ENCODE measurements around the gene CTU2. TPM values are rescaled to one million over a fixed set of nuclear protein-coding genes. Genes with fewer than 3 reads are reported as not detected.

The CTU2 gene
- polyA plus RNA-seq, 1 experiment = 6.5 TPM

GRCh38 chr16:88748364-88748763 lies 42.1 kb downstream of the CTU2 start:
- Histone ChIP-seq H3K9me3 (ENCODE audit: control insufficient read depth, insufficient read depth, low read length) (no peaks in the 10 kb centered on the region; the same call in 1 of the 2 replicates), H3K27me3 (ENCODE audit: control insufficient read depth, insufficient read depth, low read length) (no peaks in the 10 kb centered on the region), H3K27ac (ENCODE audit: low read depth, low read length) (no peak overlapping the region), H3K4me3 (ENCODE audit: low read depth, low read length) (no peak overlapping the region)
- ChIA-PET CTCF (interaction anchor here (1.0 kb wide), 1 partner anchor 9 kb away, joined by 5 read pairs; no protein-coding TSS in a partner anchor), POLR2A (interaction anchor here (0.6 to 1.3 kb wide), 3 partner anchors 25 to 70 kb away, joined by 3 to 4 read pairs (median 3); no protein-coding TSS in a partner anchor)
- DNase-seq (ENCODE audit: low read depth, low spot score) = no peak
- TF ChIP-seq CTCF (IDR thresholded peaks at IDR 0.05; ENCODE audit: low read depth, low read length) = no peak

GRCh38 chr16:88749358-88749757 lies 43.1 kb downstream of the CTU2 start:
- Histone ChIP-seq H3K27ac (ENCODE audit: low read depth, low read length) (no peak overlapping the region), H3K4me3 (ENCODE audit: low read depth, low read length) (no peak overlapping the region), H3K9me3 (ENCODE audit: control insufficient read depth, insufficient read depth, low read length) (no peaks in the 10 kb centered on the region; the same call in 1 of the 2 replicates), H3K27me3 (ENCODE audit: control insufficient read depth, insufficient read depth, low read length) (no peaks in the 10 kb centered on the region)
- POLR2A ChIA-PET = no interaction called here
- no peak for DNase-seq (ENCODE audit: low read depth, low spot score)
- TF ChIP-seq CTCF (IDR thresholded peaks at IDR 0.05; ENCODE audit: low read depth, low read length) = no peak
- CTCF ChIA-PET = interaction anchor here (1.0 kb wide), 1 partner anchor 8 kb away, joined by 5 read pairs; no protein-coding TSS in a partner anchor

- Histone ChIP-seq H3K27me3 (ENCODE audit: control insufficient read depth, insufficient read depth, low read length) (no peaks in the 10 kb centered on the region), H3K27ac (ENCODE audit: low read depth, low read length) (no peak overlapping the region), H3K4me3 (ENCODE audit: low read depth, low read length) (no peak overlapping the region), H3K9me3 (ENCODE audit: control insufficient read depth, insufficient read depth, low read length) (no peaks in the 10 kb centered on the region; the same call in 1 of the 2 replicates)
- TF ChIP-seq CTCF (IDR thresholded peaks at IDR 0.05; ENCODE audit: low read depth, low read length) = no peak
- POLR2A ChIA-PET = no interaction called here
- DNase-seq (ENCODE audit: low read depth, low spot score) = no peak
- CTCF ChIA-PET = interaction anchor here (1.2 kb wide), 2 partner anchors 13 kb away, joined by 3 to 5 read pairs; no protein-coding TSS in a partner anchor
Observed at GRCh38 chr16:88750854-88751253, 44.6 kb downstream of the CTU2 start.

GRCh38 chr16:88752386-88753002 lies 46.2 kb downstream of the CTU2 start:
- H3K4me3 ChIP-seq (ENCODE audit: low read depth, low read length) = no peak overlapping the region

More at GRCh38 chr16:88752386-88753002, 46.2 kb downstream of the CTU2 start:
- ChIA-PET CTCF (interaction anchor here (0.6 to 1.2 kb wide), 3 partner anchors 9 to 459 kb away, joined by 3 to 5 read pairs (median 4); no protein-coding TSS in a partner anchor), POLR2A (no interaction called here)
- no peak for DNase-seq (ENCODE audit: low read depth, low spot score)
- Histone ChIP-seq H3K9me3 (ENCODE audit: control insufficient read depth, insufficient read depth, low read length) (no peaks in the 10 kb centered on the region; the same call in 1 of the 2 replicates), H3K27ac (ENCODE audit: low read depth, low read length) (no peak overlapping the region), H3K27me3 (ENCODE audit: control insufficient read depth, insufficient read depth, low read length) (no peaks in the 10 kb centered on the region)
- TF ChIP-seq CTCF (IDR thresholded peaks at IDR 0.05; ENCODE audit: low read depth, low read length) = no peak
